OCI-LY1 (cell line): ENCODE measurements around the gene GLB1L.

Experiments
- CTCF ChIP-seq: fragments of 200-600 bp; sonication (generic), shearing (Covaris generic); IDR thresholded peaks from 2 replicates; pipeline ENCODE4 v1.5.1; 2017; ENCODE audit warnings: mild to moderate bottlenecking, antibody characterized with exemption, low read length, moderate library complexity, mixed read lengths
- EZH2 ChIP-seq: fragments of 200-600 bp; sonication (generic), shearing (Covaris generic); IDR thresholded peaks from 2 replicates; pipeline ENCODE4 v1.8.0; 2017; ENCODE audit warnings: borderline replicate concordance, mixed run types, mild to moderate bottlenecking, antibody characterized with exemption, low read length, moderate library complexity, mixed read lengths

- TF ChIP-seq CTCF (no peak), EZH2 (no peak)
Observed at GRCh38 chr2:219274361-219274921, 29.2 kb upstream of the GLB1L start.
